NCI-H2227 (cell line): ENCODE results near the gene CFAP54.
"Not testable (repeated sequence)": the region's sequence is repeated elsewhere in the genome, so short reads cannot be mapped to it uniquely, and the experiment has no call there.

Source experiments
- DNase-seq: peaks from one replicate; lab custom pipeline; 2025; ENCODE audit not compliant: unreplicated experiment; lab: John Stamatoyannopoulos, UW

The CFAP54 gene

DNA sequence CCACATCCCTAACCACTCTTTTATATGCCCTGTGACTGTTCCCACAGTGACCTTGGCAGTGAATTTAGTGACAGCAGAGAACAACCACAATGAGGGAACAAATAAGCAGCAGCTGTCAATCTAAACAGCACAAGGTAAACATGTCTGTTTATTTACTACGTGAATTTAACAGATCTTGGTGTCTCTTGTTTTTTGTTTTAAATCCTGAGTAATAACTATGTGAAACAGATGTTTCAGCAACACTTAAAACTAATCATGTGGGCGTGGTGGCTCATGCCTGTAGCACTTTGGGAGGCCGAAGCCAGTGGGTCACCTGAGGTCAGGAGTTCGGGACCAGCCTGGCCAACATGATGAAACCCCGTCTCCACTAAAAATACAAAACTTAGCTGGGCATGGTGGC, 17.0 kb upstream of the CFAP54 start:
- DNase-seq = no peak

DNA sequence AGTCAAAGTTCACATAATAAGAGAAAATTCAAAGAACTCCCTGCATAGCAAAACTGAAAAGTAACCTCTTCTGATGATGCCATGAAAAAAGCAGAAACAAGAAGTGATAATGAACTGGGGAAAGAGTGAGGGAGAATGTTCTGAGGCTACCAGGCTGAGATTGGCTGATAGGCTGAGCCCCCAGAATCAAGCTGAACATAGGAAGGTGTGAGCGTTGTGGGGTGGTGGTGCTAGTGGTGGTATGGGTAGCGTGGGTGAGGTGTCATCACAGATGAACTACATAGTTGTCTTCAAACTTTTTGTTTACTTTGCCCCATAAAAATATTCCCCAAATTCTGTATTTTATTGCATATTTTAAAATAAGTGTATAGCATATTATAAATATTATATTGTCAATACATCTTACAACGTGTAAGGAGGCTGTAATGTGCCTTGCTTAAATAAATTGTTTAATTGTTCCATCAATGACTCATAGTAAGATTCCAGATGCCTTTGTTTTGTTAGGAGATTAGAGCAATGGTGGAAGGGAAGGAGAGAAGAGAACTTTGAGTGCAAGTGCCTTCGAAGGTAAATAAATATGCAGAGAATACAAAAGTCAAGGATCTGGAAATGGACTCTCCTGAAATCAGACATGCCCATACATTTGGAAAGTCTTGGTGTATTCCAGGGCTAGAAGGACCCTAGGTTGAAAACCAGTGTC, 15.8 kb upstream of the CFAP54 start:
- no peak for DNase-seq

DNA sequence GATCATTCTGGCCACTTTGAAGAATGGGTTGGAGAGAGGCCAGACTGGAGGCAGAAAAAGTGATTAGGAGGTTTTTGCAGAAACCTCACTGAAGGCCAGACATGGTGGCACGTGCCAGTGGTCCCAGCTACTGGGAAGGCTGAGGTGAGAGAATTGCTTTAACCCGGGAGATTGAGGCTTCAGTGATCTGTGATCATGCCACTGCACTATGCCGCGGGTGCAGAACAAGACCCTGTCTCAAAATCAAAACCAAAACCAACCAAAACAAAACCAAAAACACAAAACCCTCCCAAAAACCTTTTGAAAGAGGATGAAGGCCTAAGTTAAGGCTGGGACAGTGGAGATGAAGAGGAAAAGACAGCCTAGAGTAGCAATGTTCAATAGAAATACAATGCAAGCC, 15.2 kb upstream of the CFAP54 start:
- DNase-seq = no peak

DNA sequence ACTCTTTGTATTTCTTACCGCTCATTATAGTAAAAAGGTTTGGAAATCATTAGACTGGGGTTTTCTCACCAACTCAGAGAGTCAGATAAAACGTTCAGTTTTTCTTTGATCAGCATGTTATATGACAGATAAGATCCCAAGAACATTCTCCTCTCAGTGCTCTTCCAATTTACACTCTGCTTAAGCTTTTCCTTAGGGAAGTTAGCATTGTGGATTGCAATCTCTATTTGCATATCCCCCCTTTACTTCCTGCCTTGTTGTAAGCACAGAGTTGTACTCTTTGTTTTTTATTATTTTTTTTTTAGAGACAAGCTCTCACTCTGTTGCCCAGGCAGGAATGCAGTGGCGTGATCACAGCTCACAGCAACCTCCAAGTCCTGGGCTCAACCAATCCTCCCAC, 11.4 kb upstream of the CFAP54 start:
- DNase-seq = no peak

DNA sequence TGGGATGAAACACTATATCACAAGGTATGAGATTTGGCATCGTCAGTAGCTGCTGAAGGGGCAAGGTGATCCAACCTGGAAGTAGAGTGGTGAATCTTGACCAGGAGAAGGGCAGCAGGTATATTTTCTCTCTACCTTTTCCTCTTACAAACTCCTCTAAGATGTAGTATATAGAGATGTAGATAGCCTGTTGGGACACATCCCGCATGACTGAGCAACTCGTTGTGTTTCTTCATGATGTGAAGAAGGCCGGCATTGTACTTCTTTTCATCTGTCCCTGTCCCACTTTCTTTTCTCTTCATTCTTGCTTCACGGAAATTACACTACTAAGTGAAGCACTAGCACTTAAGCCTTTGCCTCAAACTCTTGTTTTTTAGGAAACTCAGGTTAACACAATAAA, 7.3 kb upstream of the CFAP54 start:
- no peak for DNase-seq

DNA sequence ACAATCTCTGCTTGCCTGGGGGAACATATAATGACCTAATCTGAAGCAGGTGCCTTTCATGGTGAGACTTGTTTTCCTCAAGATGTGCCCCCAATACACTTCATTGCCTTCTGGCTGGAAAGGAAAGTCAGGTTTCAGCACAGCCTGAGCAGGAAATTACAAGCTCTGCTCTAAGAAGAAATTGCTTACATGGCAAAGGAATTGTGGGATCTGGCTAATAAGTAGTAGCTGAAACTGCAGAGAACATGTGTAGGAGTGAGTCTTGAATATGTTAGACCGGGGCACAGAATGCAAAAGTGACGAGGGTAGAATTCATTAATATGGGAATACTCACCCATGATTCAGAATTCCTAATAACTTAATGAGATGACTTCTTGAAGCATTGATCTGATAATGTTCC, 6.3 kb upstream of the CFAP54 start:
- no peak for DNase-seq

DNA sequence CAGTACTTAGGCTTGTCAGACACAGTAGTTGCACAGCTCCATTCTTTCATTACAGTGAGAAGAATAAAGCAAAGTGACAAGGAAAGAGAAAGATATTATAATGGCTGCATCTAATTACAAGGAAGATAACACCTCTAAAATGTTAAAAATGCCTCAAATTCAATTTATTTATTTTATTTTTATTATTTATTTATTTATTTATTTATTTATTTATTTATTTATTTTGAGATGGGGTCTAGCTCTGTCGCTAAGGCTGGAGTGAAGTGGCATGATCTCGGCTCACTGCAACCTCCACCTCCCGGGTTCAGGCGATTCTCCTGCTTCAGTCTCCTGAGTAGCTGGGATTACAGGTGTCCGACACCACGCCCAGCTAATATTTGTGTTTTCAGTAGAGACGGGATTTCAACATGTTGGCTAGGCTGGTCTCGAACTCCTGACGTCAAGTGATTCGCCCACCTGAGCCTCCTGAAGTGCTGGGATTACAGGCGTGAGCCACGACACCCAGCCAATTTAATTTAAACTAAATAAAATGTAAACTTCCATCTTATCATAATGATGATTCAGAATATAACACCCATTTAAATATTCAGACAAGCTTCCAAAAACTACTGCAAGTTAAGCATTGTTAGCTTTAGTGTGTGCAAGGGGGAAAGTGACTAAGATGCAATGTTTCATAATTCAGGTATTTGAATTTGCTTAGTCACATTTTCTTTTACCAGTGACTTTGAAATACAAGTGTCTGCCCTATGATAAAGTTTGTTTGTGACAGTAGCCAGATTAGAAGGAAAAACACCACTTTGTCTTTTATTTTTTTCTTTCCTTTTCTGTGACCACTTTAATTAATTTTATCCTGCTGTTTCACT, 2.4 kb upstream of the CFAP54 start:
- no peak for DNase-seq

DNA sequence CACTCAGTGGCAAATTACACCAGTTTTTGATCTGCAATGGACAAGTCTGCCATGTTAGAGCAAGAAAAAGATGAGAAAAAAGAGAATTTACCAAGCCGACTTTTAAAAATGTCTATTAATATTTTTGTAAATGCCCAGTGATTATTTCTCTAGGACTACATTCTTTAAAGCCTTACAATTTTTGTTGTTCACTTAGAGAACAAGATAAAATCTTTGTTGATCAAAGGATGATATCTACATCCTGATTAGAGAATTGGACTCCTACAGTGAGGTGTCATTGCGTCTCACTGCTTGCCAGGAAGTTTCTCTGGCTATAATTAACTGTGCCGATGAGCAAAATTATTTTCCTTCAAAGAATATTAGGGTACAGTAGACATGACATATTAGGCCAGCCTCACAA, 1.7 kb upstream of the CFAP54 start:
- DNase-seq = no peak

DNA sequence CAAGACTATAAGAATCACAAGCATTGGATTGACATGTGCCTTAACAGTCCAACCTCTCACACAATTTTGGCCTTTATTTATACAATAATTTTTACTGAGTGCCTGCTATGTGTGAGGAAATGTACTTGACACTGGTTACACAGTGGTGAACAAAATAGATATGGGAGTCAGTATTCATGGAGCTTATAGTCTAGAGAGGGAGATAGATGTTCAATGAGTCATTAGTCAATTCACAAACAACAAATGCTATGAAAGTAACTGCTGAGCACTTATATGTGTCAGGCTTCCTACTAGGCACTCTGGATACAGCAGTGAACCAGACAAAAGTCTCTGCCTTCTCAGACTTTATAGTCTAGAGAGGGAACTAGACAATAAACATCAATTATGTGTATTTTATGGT, 3.7 kb downstream of the CFAP54 start:
- no peak for DNase-seq

DNA sequence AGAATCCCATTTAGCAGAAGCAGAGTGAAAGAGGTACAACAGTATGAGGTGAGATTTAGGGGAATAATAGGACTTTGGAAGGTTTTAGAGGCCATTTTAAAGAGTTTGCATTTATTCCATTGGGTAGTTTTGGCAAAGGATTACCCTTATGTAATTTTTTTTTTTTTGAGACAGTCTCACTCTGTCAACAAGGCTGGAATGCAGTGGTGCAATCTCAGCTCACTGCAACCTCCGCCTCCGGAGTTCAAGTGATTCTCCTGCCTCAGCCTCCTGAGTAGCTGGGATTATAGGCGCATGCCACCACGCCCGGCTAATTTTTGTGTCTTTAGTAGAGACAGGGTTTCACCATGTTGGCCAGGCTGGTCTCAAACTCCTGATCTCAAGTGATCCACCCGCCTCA, 4.8 kb downstream of the CFAP54 start:
- DNase-seq = not testable (repeated sequence)

DNA sequence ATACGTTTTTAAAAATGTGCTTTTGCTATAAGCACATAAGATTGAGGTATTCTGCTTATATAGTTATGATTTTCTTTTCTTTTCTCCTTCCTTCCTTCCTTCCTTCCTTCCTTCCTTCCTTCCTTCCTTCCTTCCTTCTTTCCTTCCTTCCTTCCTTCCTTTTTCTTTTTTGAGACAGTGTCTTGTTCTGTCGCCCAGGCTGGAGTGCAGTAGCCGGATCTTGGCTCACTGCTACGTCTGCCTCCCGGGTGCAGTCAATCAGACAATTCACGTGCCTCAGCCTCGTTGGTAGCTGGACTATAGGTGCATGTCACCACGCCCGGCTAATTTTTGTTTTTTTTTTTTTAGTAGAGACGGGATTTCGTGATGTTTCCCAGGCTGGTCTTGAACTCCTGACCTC, 5.8 kb downstream of the CFAP54 start:
- DNase-seq = no peak

DNA sequence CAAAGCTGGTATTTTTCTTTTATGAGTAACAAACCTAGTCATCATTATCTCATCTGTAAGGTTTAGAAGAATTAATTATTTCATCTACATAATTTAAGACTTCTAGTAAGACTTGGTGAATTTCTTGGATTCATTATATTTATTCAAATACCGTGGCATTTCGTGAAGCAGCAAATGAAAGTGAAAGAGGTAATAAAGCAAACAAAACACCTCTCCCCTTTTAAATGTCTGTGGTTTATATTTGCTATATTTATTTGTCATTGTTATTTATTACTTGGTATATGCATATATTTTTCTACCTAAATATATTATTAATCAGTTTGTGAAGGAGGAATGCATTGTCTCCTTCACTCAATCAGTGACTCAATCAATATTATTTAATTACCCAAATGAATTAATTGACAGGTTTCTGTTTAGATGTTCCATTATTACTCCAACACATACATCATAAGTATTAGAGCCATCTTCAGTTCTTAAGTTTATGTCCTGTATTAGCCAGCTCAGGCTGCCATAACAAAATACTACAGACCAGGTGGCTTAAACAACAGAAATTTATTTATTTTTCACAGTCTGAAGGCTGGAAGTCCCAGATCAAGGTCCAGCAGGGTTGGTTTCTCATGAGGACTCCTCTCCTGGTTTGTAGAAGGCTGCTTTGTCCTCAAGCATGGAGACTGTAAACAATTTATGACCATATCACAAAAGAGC, 6.6 kb downstream of the CFAP54 start:
- no peak for DNase-seq

DNA sequence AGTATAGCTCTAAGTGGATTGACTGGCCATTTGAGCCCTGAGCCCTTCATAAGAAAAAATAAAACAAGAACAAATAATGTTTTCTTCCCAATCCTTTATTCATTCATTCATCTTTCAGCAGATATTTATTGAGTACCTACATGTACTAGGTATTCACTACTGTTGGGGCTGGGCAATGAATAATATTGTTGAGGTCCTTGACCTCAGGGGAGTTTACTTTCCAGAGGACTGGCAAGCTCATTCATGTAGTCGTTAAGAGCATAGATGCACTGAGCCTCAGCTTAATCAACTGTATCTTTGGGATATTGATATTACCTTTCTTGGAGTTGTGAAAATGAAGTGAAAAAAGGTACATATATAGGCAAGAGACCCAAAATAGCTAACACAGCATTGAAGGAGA, 7.6 kb downstream of the CFAP54 start:
- DNase-seq = no peak

DNA sequence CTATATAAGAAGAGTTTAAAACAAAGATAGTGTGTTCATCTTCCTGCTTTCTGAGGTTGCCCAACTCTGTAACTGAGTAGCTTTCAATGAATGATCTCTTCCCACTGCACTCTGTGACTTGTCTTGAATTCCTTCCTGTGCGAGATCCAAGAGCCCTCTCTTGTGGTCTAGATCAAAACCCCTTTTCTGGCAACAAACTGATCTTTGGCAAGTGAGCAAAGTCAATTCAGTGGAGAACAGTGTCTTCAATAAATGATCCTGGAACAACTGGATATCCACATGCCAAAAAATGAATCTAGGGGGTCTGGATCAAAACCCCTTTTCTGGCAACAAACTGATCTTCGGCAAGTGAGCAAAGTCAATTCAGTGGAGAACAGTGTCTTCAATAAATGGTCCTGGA, 8.5 kb downstream of the CFAP54 start:
- no peak for DNase-seq

DNA sequence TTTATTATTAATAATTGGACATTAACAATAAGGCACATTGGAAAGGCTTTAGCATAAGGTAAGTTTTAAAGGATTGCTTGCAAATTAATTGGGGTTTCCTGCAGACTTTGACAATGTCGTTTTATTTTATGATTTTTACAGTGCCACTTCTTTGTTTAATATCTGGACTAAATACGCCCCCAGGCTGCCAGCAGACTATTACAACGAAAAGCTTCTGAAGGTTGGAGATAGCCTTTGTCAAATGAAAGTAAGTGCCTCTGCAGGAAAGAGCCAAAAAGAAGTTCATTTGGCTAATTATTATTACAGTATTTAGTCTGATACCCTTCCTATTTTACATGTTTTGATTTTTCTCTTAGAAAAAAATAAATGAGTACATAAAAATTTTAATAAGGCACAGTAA, 11.3 kb downstream of the CFAP54 start:
- DNase-seq = no peak

DNA sequence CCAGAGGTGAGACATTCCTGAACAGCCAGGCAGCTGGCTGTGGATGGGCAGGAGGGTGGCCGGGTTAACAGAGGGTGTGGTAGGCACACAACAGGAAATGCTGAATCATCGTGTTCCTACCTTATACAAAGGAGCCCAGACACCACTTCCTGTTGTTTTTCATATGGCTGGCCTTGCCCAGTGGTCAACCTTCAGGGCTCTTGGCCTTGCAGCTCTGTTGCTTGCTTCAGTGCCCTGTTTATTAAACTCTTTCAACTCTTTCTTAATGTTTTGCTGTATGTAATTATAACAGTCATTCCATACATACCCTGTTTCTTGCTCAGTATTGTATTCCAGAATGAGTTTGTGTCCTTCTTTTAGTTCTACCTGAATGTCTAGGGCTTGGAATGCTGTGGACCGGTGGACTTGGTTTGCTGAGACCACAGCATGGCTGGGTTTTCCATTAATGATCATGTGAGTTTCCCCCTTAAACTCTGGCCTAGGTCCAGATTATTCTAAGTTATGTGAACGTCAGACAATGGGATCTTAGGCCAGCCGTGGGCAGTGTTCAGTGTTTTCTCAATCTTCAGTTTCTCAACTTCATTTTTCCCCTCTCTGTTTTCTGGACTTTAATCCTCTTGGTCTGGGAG, 11.9 kb downstream of the CFAP54 start:
- no peak for DNase-seq

DNA sequence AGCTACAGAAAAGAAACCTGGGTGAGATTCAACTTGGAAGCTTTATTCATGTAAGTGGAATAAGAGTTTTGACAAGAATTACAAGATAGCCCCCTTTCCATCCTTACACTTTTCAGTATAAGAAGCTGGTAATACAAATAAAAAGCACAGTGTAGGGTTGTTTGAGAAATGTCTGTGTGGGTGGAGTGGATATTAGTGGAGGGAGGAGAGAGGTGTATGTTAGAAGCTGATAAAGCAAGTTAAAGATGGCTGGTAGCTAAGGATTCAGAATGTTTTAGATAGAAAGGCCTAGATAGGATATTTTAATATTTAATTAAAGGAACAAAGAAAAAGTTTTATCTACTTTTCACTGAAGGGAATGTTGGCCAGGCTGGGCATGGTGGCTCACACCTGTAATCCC, 12.5 kb downstream of the CFAP54 start:
- DNase-seq = no peak

DNA sequence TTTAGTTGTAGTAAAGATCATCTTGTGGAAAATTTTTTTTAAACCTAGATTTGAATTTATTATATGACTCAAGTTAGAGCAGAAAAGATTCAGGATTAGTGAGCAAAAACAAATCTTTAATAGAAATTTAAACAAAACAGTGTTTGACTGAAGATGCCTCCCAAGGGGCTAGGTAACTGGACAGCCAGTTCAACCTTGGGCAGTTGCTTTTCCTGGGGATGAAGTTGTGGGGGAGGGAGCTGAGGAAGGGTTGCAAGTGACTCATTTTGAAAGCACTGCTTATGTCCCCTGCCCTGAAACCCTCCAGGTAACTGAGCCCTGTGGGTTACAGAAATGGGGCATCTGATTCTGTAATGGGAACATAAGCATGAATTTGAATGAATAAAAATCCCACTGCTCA, 13.1 kb downstream of the CFAP54 start:
- DNase-seq = no peak

DNA sequence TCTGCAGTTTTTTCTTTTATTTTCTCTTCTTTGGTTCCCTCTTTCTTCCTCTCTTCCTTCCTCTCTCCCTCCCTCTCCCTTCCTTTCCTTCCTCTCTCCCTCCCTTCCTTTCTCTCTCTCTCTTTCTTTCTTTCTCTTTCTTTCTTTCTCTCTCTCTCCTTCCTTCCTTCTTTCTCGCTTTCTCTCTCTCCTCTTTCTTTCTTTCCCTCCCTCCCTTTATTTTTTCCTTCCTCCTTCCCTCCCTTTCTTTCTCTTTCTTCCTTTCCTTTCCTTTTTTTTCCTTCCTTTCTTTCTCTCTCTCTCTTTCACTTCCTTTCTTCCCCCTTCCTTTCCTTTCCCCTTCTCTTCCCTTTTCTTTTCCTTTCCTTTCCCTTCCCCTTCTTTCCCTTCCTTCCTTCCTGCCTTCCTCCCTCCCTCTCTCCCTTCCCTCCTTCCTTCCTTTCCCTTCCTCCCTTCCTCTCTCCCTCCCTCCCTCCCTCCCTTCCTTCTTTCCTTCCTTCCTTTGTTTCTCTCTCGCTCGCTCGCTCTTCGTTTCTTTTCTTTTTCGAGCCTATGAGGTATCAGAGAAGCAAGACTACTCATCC, 13.7 kb downstream of the CFAP54 start:
- DNase-seq = no peak

DNA sequence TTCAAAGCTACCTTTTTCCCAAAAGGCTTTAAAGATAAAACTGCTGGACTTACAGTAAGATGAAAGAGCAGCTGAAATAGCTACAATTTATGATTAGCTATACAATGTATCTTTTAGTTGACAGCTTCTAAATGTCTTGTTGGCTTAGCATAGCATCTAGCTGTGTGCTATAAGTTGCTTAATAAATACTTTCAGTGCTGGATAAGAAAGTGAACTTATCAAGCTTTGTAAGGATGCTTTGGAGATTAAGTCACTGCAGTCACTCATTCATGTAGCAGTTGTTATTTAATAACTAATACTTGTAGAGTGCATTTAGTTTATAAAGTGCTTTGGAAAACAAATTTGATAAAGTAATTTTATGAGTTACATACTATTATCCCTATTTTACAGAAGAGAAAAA, 14.6 kb downstream of the CFAP54 start:
- no peak for DNase-seq

DNA sequence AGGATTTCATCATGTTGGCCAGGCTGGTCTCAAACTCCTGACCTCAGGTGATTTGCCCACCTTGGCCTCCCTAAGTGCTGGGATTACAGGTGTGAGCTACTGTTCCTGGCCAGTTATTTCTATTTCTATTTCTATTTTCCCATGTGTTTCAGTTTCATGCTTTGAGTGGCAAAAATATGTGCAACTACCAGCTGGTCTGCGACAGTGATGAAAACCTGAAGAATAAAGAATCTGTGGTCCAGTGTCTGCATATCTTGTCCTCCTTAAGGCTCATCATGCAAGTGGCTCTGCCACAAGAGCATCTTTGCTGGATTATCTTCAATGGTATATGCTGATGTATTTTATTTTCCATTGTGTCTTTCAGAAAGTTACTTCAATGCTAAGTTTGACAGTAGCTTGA, 17.4 kb downstream of the CFAP54 start:
- no peak for DNase-seq
